CD14-positive monocyte (primary cell): Measurements from ENCODE around the gene PNMA6F. TPM values are rescaled to one million over a fixed set of nuclear protein-coding genes. Genes with fewer than 3 reads are reported as not detected.

Source experiments
- DNase-seq, 3 donors: peaks; one replicate each; pipeline ENCODE4 v3.0.0-alpha.2; 2011 to 2022
- H2AFZ ChIP-seq: 2 replicates; pipeline ENCODE4 v1.6.0; 2012; ENCODE audit warnings: mild to moderate bottlenecking, low read depth, low read length, inconsistent platforms; ENCODE audit not compliant: insufficient read depth, poor library complexity, severe bottlenecking
- H3K27ac ChIP-seq, 2 donors: 1 replicate in 1 of 2; 2 replicates in 1 of 2; pipeline ENCODE4 v1.5.1; 2012 to 2013; ENCODE audit warnings: low read length in 2 of 2, control low read depth in 1 of 2, inconsistent platforms in 1 of 2, low read depth in 1 of 2, mild to moderate bottlenecking in 1 of 2
- H3K27me3 ChIP-seq, 2 donors: one replicate each; pipeline versions ENCODE4 v1.6.0 to v1.6.1; 2011 to 2013; ENCODE audit warnings: low read length in 2 of 2; ENCODE audit not compliant: control insufficient read depth in 2 of 2, insufficient read depth in 2 of 2
- H3K36me3 ChIP-seq, 2 donors: replicated peaks in 1 of 2; 1 replicate in 1 of 2; 2 replicates in 1 of 2; pipeline versions ENCODE4 v1.5.1 to v1.6.1; 2012 to 2013; ENCODE audit warnings: low read length in 2 of 2, control low read depth in 1 of 2, inconsistent platforms in 1 of 2, mild to moderate bottlenecking in 1 of 2; ENCODE audit not compliant: insufficient read depth in 2 of 2, control insufficient read depth in 1 of 2
- H3K4me1 ChIP-seq, 2 donors: 1 replicate in 1 of 2; 2 replicates in 1 of 2; pipeline versions ENCODE4 v1.5.1 to v1.6.1; 2012 to 2013; ENCODE audit warnings: low read length in 2 of 2, control low read depth in 1 of 2, inconsistent platforms in 1 of 2, mild to moderate bottlenecking in 1 of 2, moderate library complexity in 1 of 2; ENCODE audit not compliant: insufficient read depth in 2 of 2, control insufficient read depth in 1 of 2
- H3K4me2 ChIP-seq: replicated peaks from 2 replicates; pipeline ENCODE3; 2012; ENCODE audit warnings: low read length, moderate library complexity, mild to moderate bottlenecking; ENCODE audit not compliant: poor library complexity, severe bottlenecking; ENCODE audit errors: extremely low read depth
- H3K4me3 ChIP-seq, 3 experiments: fragments of 200-600 bp in 1 of 3; sonication (generic) in 1 of 3; replicated peaks in 1 of 3; 1 replicate in 2 of 3; 2 replicates in 1 of 3; pipeline ENCODE4 v1.5.1; 2011 to 2013; ENCODE audit warnings: low read length in 3 of 3, mild to moderate bottlenecking in 3 of 3, control low read depth in 2 of 3, low read depth in 2 of 3, inconsistent platforms in 1 of 3, moderate library complexity in 1 of 3
- H3K79me2 ChIP-seq: 2 replicates; pipeline ENCODE4 v1.6.0; 2012; ENCODE audit warnings: mild to moderate bottlenecking, control low read depth, inconsistent platforms, low read length, moderate library complexity; ENCODE audit not compliant: insufficient read depth
- H3K9ac ChIP-seq: 2 replicates; pipeline ENCODE4 v1.6.0; 2017; ENCODE audit warnings: low read length, mild to moderate bottlenecking; ENCODE audit not compliant: insufficient read depth, poor library complexity, severe bottlenecking
- H3K9me3 ChIP-seq, 2 donors: replicated peaks in 1 of 2; 1 replicate in 1 of 2; 2 replicates in 1 of 2; pipeline versions ENCODE4 v1.5.1 to v1.6.1; 2012 to 2013; ENCODE audit warnings: low read length in 2 of 2, control low read depth in 1 of 2; ENCODE audit not compliant: control insufficient read depth in 1 of 2, insufficient read depth in 1 of 2
- H4K20me1 ChIP-seq: 2 replicates; pipeline ENCODE4 v1.6.0; 2012; ENCODE audit warnings: mild to moderate bottlenecking, low read length, control low read depth, moderate library complexity; ENCODE audit not compliant: insufficient read depth
- H3K27ac Mint-ChIP-seq, 7 donors: one replicate each; pipeline ENCODE4 v1.8.0; 2020; ENCODE audit warnings: mild to moderate bottlenecking in 7 of 7, mixed read lengths in 7 of 7, moderate library complexity in 6 of 7, inconsistent platforms in 2 of 7
- H3K27me3 Mint-ChIP-seq, 3 donors: one replicate each; pipeline ENCODE4 v1.8.0; 2021 to 2022; ENCODE audit warnings: low read depth in 3 of 3, mild to moderate bottlenecking in 3 of 3, mixed read lengths in 3 of 3, moderate library complexity in 3 of 3, inconsistent platforms in 1 of 3
- H3K36me3 Mint-ChIP-seq, 2 donors: one replicate each; pipeline ENCODE4 v1.8.0; 2020; ENCODE audit warnings: mixed read lengths in 2 of 2, inconsistent platforms in 1 of 2, mild to moderate bottlenecking in 1 of 2
- H3K4me1 Mint-ChIP-seq: one replicate; pipeline ENCODE4 v1.8.0; 2020; ENCODE audit warnings: mild to moderate bottlenecking, mixed read lengths
- H3K4me3 Mint-ChIP-seq, 2 donors: one replicate each; pipeline ENCODE4 v1.8.0; 2020; ENCODE audit warnings: mild to moderate bottlenecking in 2 of 2, mixed read lengths in 2 of 2, moderate library complexity in 1 of 2
- H3K9me3 Mint-ChIP-seq, 7 donors: one replicate each; pipeline ENCODE4 v1.8.0; 2020 to 2022; ENCODE audit warnings: mixed read lengths in 7 of 7, mild to moderate bottlenecking in 6 of 7, moderate library complexity in 6 of 7, inconsistent platforms in 2 of 7
- WGBS: methylation state at CpG from one replicate; pipeline ENCODE4 v1.1.5; 2013; ENCODE audit warnings: missing lambda C conversion rate; ENCODE audit not compliant: insufficient coverage; 5-methylcytosine and 5-hydroxymethylcytosine counted together
- intact Hi-C, 2 donors: fragments of 100-400 bp; cut with micrococcal nuclease; formaldehyde crosslinking; loops; one replicate each; pipeline versions ENCODE4 v1.15.0 to v1.15.1; 2023
- polyA plus RNA-seq, 3 donors: library from polyadenylated mRNA; depleted of rRNA in 1 of 3; unstranded in 2 of 3; stranded (reverse) in 1 of 3; fragments of 300-500 nt in 2 of 3; fragments of >200 nt in 1 of 3; fragmentation: Illumina TruSeq in 2 of 3; gene quantifications; 1 replicate in 2 of 3; 2 replicates in 1 of 3; pipeline ENCODE4 v1.2.3, GENCODE V29; 2012 to 2021
- TF ChIP-seq, protein P1 (sequence below): fragments of 200-600 bp; IDR thresholded peaks from one replicate; pipeline ENCODE4 v1.8.0; 2022; ENCODE audit warnings: antibody characterized with exemption, mild to moderate bottlenecking

The PNMA6F gene
- polyA plus RNA-seq, 3 donors, result not detected

DNA sequence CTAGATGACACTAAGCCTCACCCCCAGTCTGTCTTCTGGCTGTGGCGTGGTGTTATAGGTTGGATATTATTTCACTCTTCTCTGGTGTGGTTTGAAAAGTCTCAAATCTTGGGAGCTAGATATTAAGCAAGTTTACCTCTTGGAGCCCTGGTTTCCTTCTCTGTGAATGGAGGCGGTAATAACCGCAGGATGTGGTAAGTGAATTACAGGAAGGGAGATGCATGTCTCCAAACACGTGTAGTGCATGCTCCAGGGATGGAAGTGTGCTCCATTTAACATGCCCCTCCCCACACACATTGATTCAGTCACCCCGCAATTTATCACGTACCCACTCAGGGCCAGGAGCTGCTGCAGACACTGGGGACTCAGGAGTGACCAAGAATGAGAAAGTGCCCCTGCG, 17.3 kb upstream of the PNMA6F start:
- peaks cover 0 to 6% (median 4%) of the 10 kb centered on the region in 7 donors for H3K9me3 Mint-ChIP-seq
- H3K27ac Mint-ChIP-seq, result peak overlapping the region in 1 of 7 donors; percentile 46
- no peak overlapping the region for H3K4me3 Mint-ChIP-seq
- H3K36me3 Mint-ChIP-seq, result peaks cover 34 to 52% of the 10 kb centered on the region in 2 donors
- H3K27me3 Mint-ChIP-seq, result peaks cover 0 to 7% (median 0%) of the 10 kb centered on the region in 3 donors
- no peak overlapping the region for H3K9ac ChIP-seq
- peaks cover 0 to 4% of the 10 kb centered on the region in 2 donors for H3K4me1 ChIP-seq
- H3K27ac ChIP-seq, result no peak overlapping the region
- H3K9me3 ChIP-seq, result no peaks in the 10 kb centered on the region
- H3K4me3 ChIP-seq, result no peak overlapping the region
- 92% methylated on average over 2 of the region's 7 CpGs for WGBS
- H3K27me3 ChIP-seq, result no peaks in the 10 kb centered on the region
- no peaks in the 10 kb centered on the region for H4K20me1 ChIP-seq
- peaks cover 9% of the 10 kb centered on the region for H3K4me1 Mint-ChIP-seq
- peaks cover 12% of the 10 kb centered on the region for H3K79me2 ChIP-seq
- peaks cover 4 to 20% of the 10 kb centered on the region in 2 donors for H3K36me3 ChIP-seq
- no peak for DNase-seq
- intact Hi-C loops, result loop anchor here in 1 of 2 donors (10.0 kb wide), 1 partner anchor 256 kb away; the partner anchor contains the start of gene CCNQ
- no peak overlapping the region for H2AFZ ChIP-seq
- no peak overlapping the region for H3K4me2 ChIP-seq
- TF ChIP-seq, protein P1, sequence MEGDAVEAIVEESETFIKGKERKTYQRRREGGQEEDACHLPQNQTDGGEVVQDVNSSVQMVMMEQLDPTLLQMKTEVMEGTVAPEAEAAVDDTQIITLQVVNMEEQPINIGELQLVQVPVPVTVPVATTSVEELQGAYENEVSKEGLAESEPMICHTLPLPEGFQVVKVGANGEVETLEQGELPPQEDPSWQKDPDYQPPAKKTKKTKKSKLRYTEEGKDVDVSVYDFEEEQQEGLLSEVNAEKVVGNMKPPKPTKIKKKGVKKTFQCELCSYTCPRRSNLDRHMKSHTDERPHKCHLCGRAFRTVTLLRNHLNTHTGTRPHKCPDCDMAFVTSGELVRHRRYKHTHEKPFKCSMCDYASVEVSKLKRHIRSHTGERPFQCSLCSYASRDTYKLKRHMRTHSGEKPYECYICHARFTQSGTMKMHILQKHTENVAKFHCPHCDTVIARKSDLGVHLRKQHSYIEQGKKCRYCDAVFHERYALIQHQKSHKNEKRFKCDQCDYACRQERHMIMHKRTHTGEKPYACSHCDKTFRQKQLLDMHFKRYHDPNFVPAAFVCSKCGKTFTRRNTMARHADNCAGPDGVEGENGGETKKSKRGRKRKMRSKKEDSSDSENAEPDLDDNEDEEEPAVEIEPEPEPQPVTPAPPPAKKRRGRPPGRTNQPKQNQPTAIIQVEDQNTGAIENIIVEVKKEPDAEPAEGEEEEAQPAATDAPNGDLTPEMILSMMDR, result no peak

DNA sequence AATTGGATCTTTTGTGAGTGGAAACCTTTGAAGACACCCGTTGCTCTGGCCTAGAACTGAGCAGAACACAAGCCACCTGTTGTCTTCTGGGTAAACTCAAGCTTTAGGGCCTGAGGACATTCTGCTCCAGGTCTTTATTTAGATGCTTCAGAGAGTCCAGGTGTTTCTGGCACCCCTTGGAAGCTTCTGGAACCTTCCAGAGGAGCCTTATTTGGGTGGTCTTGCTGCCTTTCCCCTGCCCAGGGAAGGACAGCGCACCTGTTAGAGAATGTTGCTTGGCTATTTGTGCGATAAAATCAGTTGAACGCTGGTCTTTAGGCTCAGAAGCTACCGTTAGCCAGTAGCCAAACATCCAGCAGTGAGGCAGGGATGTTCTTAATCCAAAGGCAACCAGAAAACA, 15.4 kb upstream of the PNMA6F start:
- Mint-ChIP-seq H3K36me3 (peaks cover 27 to 38% of the 10 kb centered on the region in 2 donors), H3K4me1 (peaks cover 13% of the 10 kb centered on the region), H3K27ac (no peak overlapping the region), H3K4me3 (no peak overlapping the region), H3K9me3 (peaks cover 0 to 8% (median 4%) of the 10 kb centered on the region in 7 donors), H3K27me3 (peaks cover 0 to 11% (median under 1%) of the 10 kb centered on the region in 3 donors)
- peaks cover 12% of the 10 kb centered on the region for H3K79me2 ChIP-seq
- H4K20me1 ChIP-seq, result no peaks in the 10 kb centered on the region
- no peak overlapping the region for H3K27ac ChIP-seq
- no peak overlapping the region for H3K9ac ChIP-seq
- no peak overlapping the region for H3K4me2 ChIP-seq
- peaks cover 4 to 7% of the 10 kb centered on the region in 2 donors for H3K4me1 ChIP-seq
- DNase-seq, result no peak
- no peak overlapping the region for H2AFZ ChIP-seq
- peaks cover 4 to 16% of the 10 kb centered on the region in 2 donors for H3K36me3 ChIP-seq
- no peaks in the 10 kb centered on the region for H3K27me3 ChIP-seq
- H3K9me3 ChIP-seq, result no peaks in the 10 kb centered on the region
- intact Hi-C loops, result loop anchor here in 1 of 2 donors (10.0 kb wide), 1 partner anchor 258 kb away; the partner anchor contains the start of gene CCNQ
- no CpG with 5 or more reads among the region's 5 CpGs for WGBS
- H3K4me3 ChIP-seq, result no peak overlapping the region
- TF ChIP-seq, protein P1, result no peak
